ENCODE data around the gene MDGA2.

DNA sequence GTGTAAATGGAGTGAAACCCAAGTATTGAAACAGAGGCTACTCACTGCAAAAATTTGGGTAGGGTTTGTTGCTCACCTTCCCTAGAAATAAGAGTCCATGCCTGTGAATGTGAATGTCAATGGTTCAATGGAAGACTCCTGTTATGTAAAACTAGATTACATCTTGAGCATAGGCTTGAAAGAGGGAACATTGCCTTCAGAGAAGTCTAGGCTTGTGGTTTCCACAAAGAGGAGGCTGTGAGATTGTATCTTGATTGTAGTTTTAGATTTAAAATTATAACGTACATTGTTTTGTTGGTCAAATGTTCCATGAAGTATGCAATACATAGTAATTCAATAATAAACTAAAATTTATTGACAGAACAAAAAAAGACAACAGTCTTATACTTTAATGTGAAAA lies 610.1 kb downstream of the MDGA2 start:
- TF ChIP-seq SP1 (IDR thresholded peaks at IDR 0.05) (no peak), FOXA1 (IDR thresholded peaks at IDR 0.05) (no peak), FOXM1 (IDR thresholded peaks at IDR 0.05; ENCODE audit: borderline replicate concordance) (no peak), CTBP1 (IDR thresholded peaks at IDR 0.05; ENCODE audit: borderline replicate concordance) (no peak), HDGF (IDR thresholded peaks at IDR 0.05; ENCODE audit: borderline replicate concordance) (no peak), SUZ12 (IDR thresholded peaks at IDR 0.05) (no peak)
